H9 (cell line): ENCODE measurements around the gene MB21D2. TPM values are rescaled to one million over a fixed set of nuclear protein-coding genes. Genes with fewer than 3 reads are reported as not detected.
A peak's percentile ranks its signal among the peaks of the same experiment; 100 is the strongest.
"Not testable (repeated sequence)": the region's sequence is repeated elsewhere in the genome, so short reads cannot be mapped to it uniquely, and the experiment has no call there.

Experiments
- DNase-seq: peaks from one replicate; pipeline ENCODE4 v3.0.0-alpha.2; 2017
- H2AFZ ChIP-seq: one replicate; pipeline ENCODE4 v1.6.1; 2013; ENCODE audit warnings: mild to moderate bottlenecking, low read length, control low read depth, moderate library complexity
- H2AK5ac ChIP-seq: 2 replicates; pipeline ENCODE4 v1.6.1; 2013; ENCODE audit warnings: low read length, control low read depth, mixed read lengths; ENCODE audit not compliant: insufficient read length
- H2BK120ac ChIP-seq: one replicate; pipeline ENCODE4 v1.6.1; 2013; ENCODE audit warnings: low read depth, mild to moderate bottlenecking, low read length, control low read depth, inconsistent platforms; ENCODE audit not compliant: poor library complexity, severe bottlenecking
- H2BK12ac ChIP-seq: 2 replicates; pipeline ENCODE4 v1.6.1; 2013; ENCODE audit warnings: low read length, control low read depth, mixed read lengths, low read depth; ENCODE audit not compliant: insufficient read length
- H2BK15ac ChIP-seq: 2 replicates; pipeline ENCODE4 v1.6.1; 2013; ENCODE audit warnings: low read depth, low read length, control low read depth
- H2BK20ac ChIP-seq: one replicate; pipeline ENCODE4 v1.6.1; 2013; ENCODE audit warnings: low read depth, mild to moderate bottlenecking, low read length, control low read depth, inconsistent platforms; ENCODE audit not compliant: poor library complexity, severe bottlenecking
- H2BK5ac ChIP-seq: 2 replicates; pipeline ENCODE4 v1.6.1; 2013; ENCODE audit warnings: low read length, control low read depth, mixed read lengths; ENCODE audit not compliant: insufficient read length
- H3K14ac ChIP-seq: 2 replicates; pipeline ENCODE4 v1.6.1; 2013; ENCODE audit warnings: low read length, control low read depth; ENCODE audit not compliant: insufficient read depth
- H3K18ac ChIP-seq: 2 replicates; pipeline ENCODE4 v1.6.1; 2013; ENCODE audit warnings: low read depth, mild to moderate bottlenecking, mixed read lengths, low read length, control low read depth; ENCODE audit not compliant: insufficient read length
- H3K23ac ChIP-seq: 2 replicates; pipeline ENCODE4 v1.6.1; 2013; ENCODE audit warnings: low read length, control low read depth, mixed read lengths, low read depth; ENCODE audit not compliant: insufficient read length
- H3K23me2 ChIP-seq: 2 replicates; pipeline ENCODE4 v1.6.1; 2013; ENCODE audit warnings: low read depth, mild to moderate bottlenecking, mixed read lengths, low read length, control low read depth; ENCODE audit not compliant: insufficient read length, poor library complexity, severe bottlenecking
- H3K27ac ChIP-seq: 2 replicates; pipeline ENCODE4 v1.5.1; 2013; ENCODE audit warnings: low read length, control low read depth, mixed read lengths, low read depth; ENCODE audit not compliant: insufficient read length
- H3K27me3 ChIP-seq: 2 replicates; pipeline ENCODE4 v1.6.1; 2013; ENCODE audit warnings: low read length, control low read depth, inconsistent platforms; ENCODE audit not compliant: insufficient read depth
- H3K4ac ChIP-seq: 2 replicates; pipeline ENCODE4 v1.6.1; 2013; ENCODE audit warnings: low read depth, mild to moderate bottlenecking, control low read depth, inconsistent platforms, low read length, moderate library complexity
- H3K4me1 ChIP-seq: 2 replicates; pipeline ENCODE4 v1.6.1; 2013; ENCODE audit warnings: low read length, control low read depth, inconsistent platforms; ENCODE audit not compliant: insufficient read depth
- H3K4me2 ChIP-seq: 2 replicates; pipeline ENCODE4 v1.6.1; 2013; ENCODE audit warnings: low read length, control low read depth, mixed read lengths; ENCODE audit not compliant: insufficient read length, insufficient read depth
- H3K56ac ChIP-seq: 2 replicates; pipeline ENCODE4 v1.6.1; 2013; ENCODE audit warnings: low read depth, mild to moderate bottlenecking, mixed read lengths, low read length, control low read depth; ENCODE audit not compliant: insufficient read length
- H3K79me1 ChIP-seq: 2 replicates; pipeline ENCODE4 v1.6.1; 2013; ENCODE audit warnings: low read depth, mild to moderate bottlenecking, moderate library complexity, low read length, control low read depth, inconsistent platforms; ENCODE audit not compliant: insufficient read depth, poor library complexity, severe bottlenecking
- H3K79me2 ChIP-seq: 2 replicates; pipeline ENCODE4 v1.6.1; 2013; ENCODE audit warnings: low read length, control low read depth, inconsistent platforms; ENCODE audit not compliant: insufficient read depth
- H3K9ac ChIP-seq: 2 replicates; pipeline ENCODE4 v1.6.1; 2013; ENCODE audit warnings: low read length, control low read depth, mixed read lengths; ENCODE audit not compliant: insufficient read length; ENCODE audit errors: extremely low read depth
- H3K9me3 ChIP-seq: one replicate; pipeline ENCODE4 v1.6.1; 2013; ENCODE audit warnings: low read depth, low read length, inconsistent platforms; ENCODE audit not compliant: control insufficient read depth
- H3T11ph ChIP-seq: one replicate; pipeline ENCODE4 v1.6.1; 2013; ENCODE audit warnings: mild to moderate bottlenecking, low read length, control low read depth, inconsistent platforms
- H4K20me1 ChIP-seq: one replicate; pipeline ENCODE4 v1.6.1; 2013; ENCODE audit not compliant: control insufficient read depth, insufficient read length, insufficient read depth
- H4K5ac ChIP-seq: 2 replicates; pipeline ENCODE4 v1.6.1; 2013; ENCODE audit warnings: low read depth, mild to moderate bottlenecking, mixed read lengths, low read length, control low read depth; ENCODE audit not compliant: insufficient read length
- H4K8ac ChIP-seq: replicated peaks from 2 replicates; pipeline ENCODE4 v1.6.1; 2013; ENCODE audit warnings: low read length, control low read depth, mixed read lengths, low read depth; ENCODE audit not compliant: insufficient read length
- H4K91ac ChIP-seq: 2 replicates; pipeline ENCODE4 v1.6.1; 2013; ENCODE audit warnings: low read depth, mild to moderate bottlenecking, moderate library complexity, mixed read lengths, low read length, control low read depth; ENCODE audit not compliant: insufficient read length
- H3K27ac Mint-ChIP-seq, 3 experiments: 2 replicates in 2 of 3; 3 replicates in 1 of 3; pipeline ENCODE4 v1.8.0; 2020 to 2021; ENCODE audit warnings: mixed read lengths in 3 of 3, mild to moderate bottlenecking in 1 of 3, moderate library complexity in 1 of 3
- H3K27me3 Mint-ChIP-seq: 2 replicates; pipeline ENCODE4 v1.8.0; 2021; ENCODE audit warnings: low read depth, mild to moderate bottlenecking, moderate library complexity, mixed read lengths
- H3K36me3 Mint-ChIP-seq, 3 experiments: 2 replicates in 2 of 3; 3 replicates in 1 of 3; pipeline ENCODE4 v1.8.0; 2020 to 2021; ENCODE audit warnings: low read depth in 3 of 3, mixed read lengths in 3 of 3; ENCODE audit not compliant: insufficient read depth in 1 of 3
- H3K4me1 Mint-ChIP-seq, 2 experiments: 2 replicates each; pipeline ENCODE4 v1.8.0; 2020; ENCODE audit warnings: mixed read lengths in 2 of 2
- H3K4me3 Mint-ChIP-seq, 2 experiments: 2 replicates in 1 of 2; 3 replicates in 1 of 2; pipeline ENCODE4 v1.8.0; 2020 to 2021; ENCODE audit warnings: mild to moderate bottlenecking in 2 of 2, mixed read lengths in 2 of 2, moderate library complexity in 1 of 2
- H3K9me3 Mint-ChIP-seq, 2 experiments: 2 replicates in 1 of 2; 3 replicates in 1 of 2; pipeline ENCODE4 v1.8.0; 2020; ENCODE audit warnings: mild to moderate bottlenecking in 2 of 2, mixed read lengths in 2 of 2, moderate library complexity in 1 of 2
- WGBS: extraction: QIAGEN DNeasy Blood & Tissue Kit; methylation state at CpG from one replicate; pipeline ENCODE4 v1.1.7; 2013; ENCODE audit warnings: missing lambda C conversion rate, low lambda C conversion rate, mixed read lengths; ENCODE audit not compliant: insufficient read length; ENCODE audit errors: extremely low coverage; 5-methylcytosine and 5-hydroxymethylcytosine counted together
- total RNA-seq: library from RNA; stranded (reverse); gene quantifications from 2 replicates; pipeline ENCODE4 v1.2.1, GENCODE V29; 2021

Gene MB21D2
- total RNA-seq, 1 experiment from 2014 or later, result 19.1 TPM

DNA sequence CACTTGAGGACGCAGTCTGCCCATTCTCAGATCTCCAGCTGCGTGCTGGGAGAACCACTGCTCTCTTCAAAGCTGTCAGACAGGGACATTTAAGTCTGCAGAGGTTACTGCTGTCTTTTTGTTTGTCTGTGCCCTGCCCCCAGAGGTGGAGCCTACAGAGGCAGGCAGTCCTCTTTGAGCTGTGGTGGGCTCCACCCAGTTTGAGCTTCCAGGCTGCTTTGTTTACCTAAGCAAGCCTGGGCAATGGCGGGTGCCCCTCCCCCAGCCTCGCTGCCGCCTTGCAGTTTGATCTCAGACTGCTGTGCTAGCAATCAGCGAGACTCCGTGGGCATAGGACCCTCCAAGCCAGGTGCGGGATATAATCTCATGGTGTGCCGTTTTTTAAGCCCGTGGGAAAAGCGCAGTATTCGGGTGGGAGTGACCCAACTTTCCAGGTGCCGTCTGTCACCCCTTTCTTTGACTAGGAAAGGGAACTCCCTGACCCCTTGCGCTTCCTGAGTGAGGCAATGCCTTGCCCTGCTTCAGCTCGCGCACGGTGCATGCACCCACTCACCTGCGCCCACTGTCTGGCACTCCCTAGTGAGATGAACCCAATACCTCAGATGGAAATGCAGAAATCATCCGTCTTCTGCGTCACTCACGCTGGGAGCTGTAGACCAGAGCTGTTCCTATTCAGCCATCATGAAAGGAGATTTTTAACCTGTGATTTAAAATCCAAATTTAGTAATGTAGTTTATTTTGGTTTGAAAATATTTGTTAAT lies 47.5 kb upstream of the MB21D2 start:
- not testable (repeated sequence) for H3K4me2 ChIP-seq, H3K27me3 ChIP-seq, H3K9ac ChIP-seq, H3K27ac Mint-ChIP-seq, H2BK120ac ChIP-seq, H3K27me3 Mint-ChIP-seq, H2BK5ac ChIP-seq, H3K14ac ChIP-seq, H4K8ac ChIP-seq, H2AK5ac ChIP-seq, H3K79me1 ChIP-seq, H3K18ac ChIP-seq, H4K5ac ChIP-seq, H3K23me2 ChIP-seq, H3K56ac ChIP-seq, H2BK15ac ChIP-seq, H3K4me1 ChIP-seq, H3K27ac ChIP-seq, H3K4ac ChIP-seq, H4K20me1 ChIP-seq, H4K91ac ChIP-seq, H2AFZ ChIP-seq, H3K23ac ChIP-seq, H3K79me2 ChIP-seq, H3K9me3 ChIP-seq, H2BK12ac ChIP-seq, H3K4me1 Mint-ChIP-seq, H3T11ph ChIP-seq, DNase-seq, H2BK20ac ChIP-seq
- peaks cover 5 to 11% (median 10%) of the 10 kb centered on the region in 3 experiments for H3K36me3 Mint-ChIP-seq
- peaks cover 21 to 23% of the 10 kb centered on the region in 2 experiments for H3K9me3 Mint-ChIP-seq
- 0 out of 5 replicates have a peak overlapping the region, but pooled peaks of 1 of the 2 experiments have one; percentile 14 for H3K4me3 Mint-ChIP-seq
- WGBS, result no CpG with 5 or more reads among the region's 21 CpGs
